Right lobe of liver (tissue), 6 donors: ENCODE results near the gene MET. TPM values are rescaled to one million over a fixed set of nuclear protein-coding genes. Genes with fewer than 3 reads are reported as not detected.

Source experiments
- ATAC-seq, 4 donors: fragments of 200-7000 bp; cut with Tn5 transposase; one replicate each; pipeline ENCODE4 v1.9.1; 2020; ENCODE audit warnings: mild to moderate bottlenecking in 4 of 4, moderate library complexity in 4 of 4
- DNase-seq, 3 donors: peaks; one replicate each; pipeline ENCODE4 v3.0.0-alpha.2; 2020
- H3K27ac ChIP-seq, 3 donors: fragments of 200-600 bp; one replicate each; pipeline ENCODE4 v1.8.0; 2022
- H3K27me3 ChIP-seq, 2 donors: fragments of 200-600 bp; one replicate each; pipeline ENCODE4 v1.8.0; 2022
- H3K36me3 ChIP-seq, 4 donors: fragments of 200-600 bp; sonication (generic) in 1 of 4; one replicate each; pipeline versions ENCODE4 v1.5.1 to v1.8.0; 2017 to 2022; ENCODE audit warnings: control low read depth in 1 of 4
- H3K4me1 ChIP-seq, 4 donors: fragments of 200-600 bp; sonication (generic) in 1 of 4; one replicate each; pipeline versions ENCODE4 v1.5.1 to v1.8.0; 2017 to 2022; ENCODE audit warnings: control low read depth in 1 of 4
- H3K4me3 ChIP-seq, 3 donors: fragments of 200-600 bp; one replicate each; pipeline ENCODE4 v1.8.0; 2022
- H3K9me3 ChIP-seq, 4 donors: fragments of 200-600 bp; sonication (generic) in 1 of 4; one replicate each; pipeline versions ENCODE4 v1.5.1 to v1.8.0; 2017 to 2022; ENCODE audit warnings: control low read depth in 1 of 4
- POLR2A ChIP-seq: fragments of 450-650 bp; IDR thresholded peaks from one replicate; pipeline ENCODE4 v1.6.1; 2017; ENCODE audit warnings: antibody characterized with exemption, mild to moderate bottlenecking
- WGBS: methylation state at CpG from one replicate; pipeline ENCODE4 v1.1.6; 2018; ENCODE audit warnings: low coverage, low lambda C conversion rate; ENCODE audit not compliant: insufficient coverage; ENCODE audit errors: missing lambda C conversion rate; 5-methylcytosine and 5-hydroxymethylcytosine counted together
- intact Hi-C, 2 donors: fragments of 100-400 bp; cut with DNase I; formaldehyde crosslinking; loops; one replicate each; pipeline versions ENCODE4 v1.11.2 to v1.14.1; 2022
- total RNA-seq, 6 experiments: library from RNA; depleted of rRNA in 2 of 6; stranded (reverse); fragments of >200 nt in 2 of 6; fragmentation: NEBNext Ultra II Directional in 3 of 6; extraction: Animal tissue kit (Norgen Biotek cat#: 25700) in 3 of 6; gene quantifications; one replicate each; pipeline versions ENCODE4 v1.1.0 to v1.2.4, GENCODE V29; 2016 to 2023
- TF ChIP-seq, protein P1 (sequence below), 4 donors: fragments of 200-600 bp in 3 of 4; fragments of 450-650 bp in 1 of 4; IDR thresholded peaks; one replicate each; pipeline versions ENCODE4 v1.5.1 to v1.8.0; 2016 to 2022; ENCODE audit warnings: antibody characterized with exemption in 4 of 4, mild to moderate bottlenecking in 2 of 4
- donor health status: DM: no; HTN: yes; CAD: no.
- donor health status: DM: no; HTN: no; CAD: no.
- donor health status: DM: no; HTN: no; CAD: no.
- donor health status: DM: no; HTN: yes; CAD: no.
- donor health status: DM: no; HTN: yes; CAD: no.

The MET gene
- total RNA-seq, 6 experiments from 2014 or later = 32.9 to 45.2 (median 37.2) TPM

DNA sequence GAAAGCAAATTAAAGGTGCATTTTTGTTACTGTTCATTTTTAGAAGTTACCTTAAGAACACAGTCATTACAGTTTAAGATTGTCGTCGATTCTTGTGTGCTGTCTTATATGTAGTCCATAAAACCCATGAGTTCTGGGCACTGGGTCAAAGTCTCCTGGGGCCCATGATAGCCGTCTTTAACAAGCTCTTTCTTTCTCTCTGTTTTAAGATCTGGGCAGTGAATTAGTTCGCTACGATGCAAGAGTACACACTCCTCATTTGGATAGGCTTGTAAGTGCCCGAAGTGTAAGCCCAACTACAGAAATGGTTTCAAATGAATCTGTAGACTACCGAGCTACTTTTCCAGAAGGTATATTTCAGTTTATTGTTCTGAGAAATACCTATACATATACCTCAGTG lies 99.6 kb downstream of the MET start:
- no peak for DNase-seq

GRCh38 chr7:116772423-116772863 lies 100.4 kb downstream of the MET start:
- Histone ChIP-seq H3K4me3 (no peak overlapping the region), H3K9me3 (no peaks in the 10 kb centered on the region), H3K36me3 (no peaks in the 10 kb centered on the region), H3K27me3 (no peaks in the 10 kb centered on the region), H3K27ac (peak overlapping the region; percentile 16 to 66 (median 51)), H3K4me1 (peaks cover 0 to 33% (median 3%) of the 10 kb centered on the region in 4 donors)
- ATAC-seq = peak; percentile 79 to 92 (median 90)
- intact Hi-C loops = no loop called here
- TF ChIP-seq POLR2A = no peak
- TF ChIP-seq, protein P1, sequence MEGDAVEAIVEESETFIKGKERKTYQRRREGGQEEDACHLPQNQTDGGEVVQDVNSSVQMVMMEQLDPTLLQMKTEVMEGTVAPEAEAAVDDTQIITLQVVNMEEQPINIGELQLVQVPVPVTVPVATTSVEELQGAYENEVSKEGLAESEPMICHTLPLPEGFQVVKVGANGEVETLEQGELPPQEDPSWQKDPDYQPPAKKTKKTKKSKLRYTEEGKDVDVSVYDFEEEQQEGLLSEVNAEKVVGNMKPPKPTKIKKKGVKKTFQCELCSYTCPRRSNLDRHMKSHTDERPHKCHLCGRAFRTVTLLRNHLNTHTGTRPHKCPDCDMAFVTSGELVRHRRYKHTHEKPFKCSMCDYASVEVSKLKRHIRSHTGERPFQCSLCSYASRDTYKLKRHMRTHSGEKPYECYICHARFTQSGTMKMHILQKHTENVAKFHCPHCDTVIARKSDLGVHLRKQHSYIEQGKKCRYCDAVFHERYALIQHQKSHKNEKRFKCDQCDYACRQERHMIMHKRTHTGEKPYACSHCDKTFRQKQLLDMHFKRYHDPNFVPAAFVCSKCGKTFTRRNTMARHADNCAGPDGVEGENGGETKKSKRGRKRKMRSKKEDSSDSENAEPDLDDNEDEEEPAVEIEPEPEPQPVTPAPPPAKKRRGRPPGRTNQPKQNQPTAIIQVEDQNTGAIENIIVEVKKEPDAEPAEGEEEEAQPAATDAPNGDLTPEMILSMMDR (IDR thresholded peaks at IDR 0.05) = no peak
- no peak for DNase-seq

More for the DNA sequence above, 99.6 kb downstream of the MET start:
- no peaks in the 10 kb centered on the region for H3K27me3 ChIP-seq
- peak in 2 of 4 donors; percentile 6 to 7 for ATAC-seq
- no peaks in the 10 kb centered on the region for H3K36me3 ChIP-seq
- TF ChIP-seq POLR2A = no peak
- TF ChIP-seq, protein P1 (IDR thresholded peaks at IDR 0.05) = no peak
- 67% methylated on average over 7 of the region's 7 CpGs for WGBS
- H3K4me3 ChIP-seq = no peak overlapping the region
- H3K9me3 ChIP-seq = no peaks in the 10 kb centered on the region
- peak overlapping the region; percentile 16 to 66 (median 51) for H3K27ac ChIP-seq
- intact Hi-C loops = no loop called here
- peaks cover 0 to 39% (median 4%) of the 10 kb centered on the region in 4 donors for H3K4me1 ChIP-seq

DNA sequence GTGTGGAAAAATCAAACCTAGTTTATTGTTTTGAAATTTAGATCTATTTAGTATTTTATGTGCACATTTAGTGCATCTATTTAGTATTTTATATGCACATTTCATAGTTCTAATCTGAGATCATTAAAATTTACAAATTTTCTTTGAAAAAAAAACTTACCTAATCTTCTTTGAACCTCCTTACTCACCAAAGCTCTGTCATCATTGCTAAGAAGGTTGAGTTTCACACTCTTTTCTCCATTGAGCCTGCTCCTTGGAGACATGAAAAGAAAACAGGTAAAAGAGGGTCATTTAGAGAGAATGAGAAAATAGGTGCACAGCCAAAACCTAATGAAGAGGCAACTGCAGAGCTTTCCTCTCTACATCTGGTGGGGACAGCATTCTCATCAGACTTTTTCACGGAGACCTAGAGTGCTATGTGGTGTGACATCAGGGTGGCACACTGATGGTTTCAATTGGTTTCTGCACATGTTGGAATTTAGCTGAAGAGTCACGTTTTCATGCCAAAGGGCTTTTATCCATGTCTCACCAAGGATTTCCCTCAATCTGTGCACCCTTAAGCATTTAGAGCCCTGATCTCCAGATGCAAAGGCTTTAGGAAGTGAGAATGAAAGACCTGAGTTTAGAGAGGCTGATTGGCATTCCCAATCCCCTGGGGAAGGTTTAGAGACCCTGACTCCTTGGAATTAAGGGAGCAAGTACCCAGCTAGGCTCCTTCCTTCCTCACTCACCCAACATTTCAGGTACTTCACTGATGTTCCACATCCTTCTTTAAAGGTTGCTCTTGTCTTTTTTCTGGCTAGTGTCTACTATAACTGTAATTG lies 101.1 kb downstream of the MET start:
- no peak for TF ChIP-seq POLR2A
- TF ChIP-seq, protein P1 (IDR thresholded peaks at IDR 0.05) = no peak
- peaks cover 0 to 33% (median 3%) of the 10 kb centered on the region in 4 donors for H3K4me1 ChIP-seq
- ATAC-seq (no peak), DNase-seq (no peak)
- WGBS = 63% methylated on average over 2 of the region's 2 CpGs
- H3K4me3 ChIP-seq = no peak overlapping the region
- peaks cover 0 to 2% (median 0%) of the 10 kb centered on the region in 4 donors for H3K36me3 ChIP-seq
- intact Hi-C loops = no loop called here
- H3K9me3 ChIP-seq = no peaks in the 10 kb centered on the region
- H3K27ac ChIP-seq = peak overlapping the region; percentile 16 to 66 (median 51)
- no peaks in the 10 kb centered on the region for H3K27me3 ChIP-seq

DNA sequence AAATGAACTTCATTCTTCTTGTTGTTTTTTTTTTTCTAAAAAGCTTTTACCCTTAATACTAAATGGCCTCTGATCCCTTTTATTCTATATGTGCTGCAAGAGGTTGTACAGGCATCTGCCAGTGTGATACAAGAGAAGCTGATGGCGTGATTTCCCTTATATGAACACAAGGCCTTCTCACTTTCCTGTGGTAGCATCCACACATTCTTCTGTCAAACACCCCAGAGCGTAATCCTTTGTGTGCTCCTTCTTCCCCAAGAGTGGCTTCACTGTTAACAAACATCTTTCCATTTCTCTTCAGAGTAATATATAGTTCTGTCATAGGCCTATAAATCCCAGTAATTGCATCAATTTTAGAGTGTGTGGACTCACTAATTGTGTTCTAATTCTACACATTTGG lies 104.0 kb downstream of the MET start:
- no peaks in the 10 kb centered on the region for H3K9me3 ChIP-seq
- peak overlapping the region; percentile 56 to 78 (median 69) for H3K27ac ChIP-seq
- ATAC-seq = no peak
- peaks cover 0 to 40% (median 3%) of the 10 kb centered on the region in 4 donors for H3K4me1 ChIP-seq
- no peaks in the 10 kb centered on the region for H3K27me3 ChIP-seq
- TF ChIP-seq, protein P1 (IDR thresholded peaks at IDR 0.05) = no peak
- TF ChIP-seq POLR2A = no peak
- DNase-seq = no peak
- H3K4me3 ChIP-seq = no peak overlapping the region
- WGBS = 61% methylated on average over 2 of the region's 2 CpGs
- intact Hi-C loops = no loop called here
- peaks cover 0 to 3% (median 0%) of the 10 kb centered on the region in 4 donors for H3K36me3 ChIP-seq
